ENCODE measurements around the gene MRRF.

Gene MRRF

GRCh38 chr9:122228568-122229484 lies 35.9 kb upstream of the MRRF start, which contains the start of gene LHX6:
TSS of gene LHX6 (minus strand) at chr9:122228957. CDS start at chr9:122228740, 217 bp downstream.
- no peak for DNase-seq

DNA sequence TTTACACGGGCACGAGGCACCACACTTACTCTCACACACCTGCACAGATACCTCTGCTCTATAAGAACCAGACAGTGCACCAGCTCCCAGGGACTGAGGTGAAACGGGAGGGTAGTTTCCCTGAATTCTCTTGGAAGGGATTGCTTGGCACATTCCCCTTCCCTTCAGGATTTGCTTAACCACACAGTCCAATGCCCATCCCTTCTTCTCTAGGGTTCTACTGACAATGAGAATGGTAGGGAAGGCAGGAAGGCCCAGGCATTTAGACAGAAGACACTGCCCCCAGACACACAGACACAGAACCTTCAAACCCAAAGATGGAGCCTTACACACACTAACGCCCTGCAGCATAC lies 35.2 kb upstream of the MRRF start:
- DNase-seq = no peak

DNA sequence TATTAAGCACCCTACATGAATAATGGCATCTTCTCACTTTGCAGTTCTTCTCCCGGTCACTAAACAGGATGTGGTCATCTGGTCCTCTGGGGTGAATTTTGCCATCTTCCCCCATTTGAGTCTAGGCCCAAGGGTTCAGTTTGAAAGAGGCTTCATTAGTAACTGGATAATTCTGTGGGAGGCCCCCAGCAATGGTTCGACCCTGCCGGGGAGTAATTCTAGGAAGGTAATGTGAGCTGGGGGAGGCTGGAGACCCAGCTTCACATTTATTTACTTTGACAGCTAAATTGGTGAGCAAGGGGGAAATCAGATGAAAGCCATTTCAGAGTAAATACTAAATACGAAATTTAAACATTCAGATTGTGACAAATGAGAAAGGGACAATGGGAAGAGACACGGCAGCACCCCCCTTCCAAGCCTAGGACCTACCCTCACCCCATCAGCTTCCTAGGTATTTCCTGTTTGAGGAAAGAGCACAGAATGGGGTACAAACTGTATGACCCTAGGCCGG lies 31.8 kb upstream of the MRRF start:
- DNase-seq = no peak

GRCh38 chr9:122234022-122234748 lies 30.5 kb upstream of the MRRF start:
- no peak for DNase-seq

- DNase-seq = no peak
These were observed 28.0 kb upstream of the MRRF start for GRCh38 chr9:122236681-122237080.

- no peak for DNase-seq
These were observed 25.0 kb upstream of the MRRF start for GRCh38 chr9:122239722-122240121.

DNA sequence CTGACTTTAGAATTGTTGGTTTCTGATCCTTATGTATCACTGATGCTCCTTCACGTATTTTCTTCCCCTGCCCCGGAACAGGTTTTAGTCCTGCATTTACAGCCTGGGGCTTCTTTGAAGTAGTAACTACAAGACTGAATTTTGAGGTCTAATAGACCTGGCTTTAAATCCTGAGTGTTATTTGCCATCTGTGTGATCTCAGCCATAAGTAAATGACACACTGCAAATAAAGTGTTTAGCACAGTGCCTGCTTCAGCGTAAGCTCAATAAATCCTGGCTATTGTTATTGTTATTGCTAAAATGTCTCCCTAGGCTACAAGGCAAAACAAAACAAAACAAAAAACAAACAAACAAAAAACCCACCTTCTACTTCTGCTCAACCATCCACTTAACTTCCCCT lies 20.3 kb upstream of the MRRF start:
- no peak for DNase-seq

DNA sequence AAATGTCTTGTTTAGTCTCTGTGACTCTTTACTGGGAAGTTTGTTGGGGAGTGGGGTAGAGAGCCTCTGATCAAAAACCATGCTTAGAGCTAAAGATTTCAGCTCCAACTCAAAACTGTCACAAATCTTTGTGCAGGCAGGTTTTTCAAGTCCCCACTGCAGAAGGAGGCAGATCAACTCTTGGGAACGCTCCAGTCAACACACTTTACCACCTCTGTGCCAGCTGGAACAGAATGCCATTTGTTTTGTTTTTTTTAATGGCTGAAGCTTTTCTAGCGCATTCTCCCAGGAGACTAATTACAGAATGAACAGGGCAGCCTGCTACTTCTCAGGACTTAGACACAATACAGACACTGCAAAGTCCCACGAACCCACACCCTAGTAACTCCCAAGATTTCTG lies 18.0 kb upstream of the MRRF start:
- DNase-seq = no peak

DNA sequence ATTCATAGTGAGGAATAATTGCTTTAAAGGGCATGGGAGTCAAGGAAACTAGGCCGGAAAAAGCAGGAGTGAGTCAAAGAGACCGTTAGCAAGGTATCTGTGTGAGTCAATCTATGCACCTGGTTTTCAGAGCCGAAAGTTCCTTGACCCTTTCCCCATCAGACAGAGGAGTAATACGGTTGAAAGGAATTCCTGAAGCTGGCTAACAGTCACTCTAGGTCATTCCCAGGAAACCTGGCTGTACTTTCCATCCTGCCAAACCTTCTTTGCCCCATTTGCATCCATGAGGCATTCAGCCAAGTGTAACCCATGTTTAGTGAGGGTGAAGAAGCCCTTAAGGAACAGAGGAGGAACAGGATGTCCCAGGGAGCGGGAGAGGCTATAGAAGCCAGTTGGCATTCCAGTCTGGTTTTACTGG lies 16.2 kb upstream of the MRRF start:
- no peak for DNase-seq

- DNase-seq = no peak
These were observed 13.3 kb upstream of the MRRF start for GRCh38 chr9:122251351-122251750.

DNA sequence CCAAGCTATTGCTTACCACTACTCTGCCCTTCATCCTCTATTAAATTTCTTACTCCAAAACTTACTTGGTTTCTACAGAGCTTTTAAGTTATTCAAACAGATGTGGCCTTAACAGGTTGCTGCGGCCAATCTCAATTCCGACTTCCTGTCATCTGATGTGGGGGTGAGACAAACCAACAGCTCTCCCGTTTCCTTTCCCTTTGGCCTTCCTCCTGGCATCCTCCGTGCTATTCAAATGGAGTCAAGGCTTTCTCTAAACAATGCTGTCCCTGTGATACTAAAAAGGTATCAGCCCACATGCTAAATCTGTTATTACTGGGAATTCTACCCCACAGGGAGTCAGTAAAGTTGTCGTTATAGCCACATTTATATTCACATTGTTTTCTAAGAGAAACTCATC lies 11.9 kb upstream of the MRRF start:
- no peak for DNase-seq

DNA sequence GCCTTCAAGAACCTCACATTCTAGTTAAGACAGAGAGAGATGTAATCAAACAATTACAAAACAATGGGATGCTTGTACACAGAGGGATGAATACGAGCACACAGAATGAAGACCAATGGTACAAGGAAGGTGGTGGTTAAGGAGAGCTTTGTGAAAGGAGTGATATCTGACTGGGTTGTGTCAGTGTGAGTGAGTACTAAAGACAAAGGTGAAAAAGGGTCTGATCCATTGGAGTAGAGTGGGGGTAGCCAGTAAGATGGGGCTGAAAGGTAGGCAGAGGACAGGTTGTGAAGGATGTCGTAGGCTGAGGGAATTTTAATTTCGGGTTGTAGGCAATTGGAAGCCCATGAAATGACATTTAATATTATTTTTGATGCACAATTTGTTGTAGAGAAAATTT lies 9.9 kb upstream of the MRRF start:
- no peak for DNase-seq

DNA sequence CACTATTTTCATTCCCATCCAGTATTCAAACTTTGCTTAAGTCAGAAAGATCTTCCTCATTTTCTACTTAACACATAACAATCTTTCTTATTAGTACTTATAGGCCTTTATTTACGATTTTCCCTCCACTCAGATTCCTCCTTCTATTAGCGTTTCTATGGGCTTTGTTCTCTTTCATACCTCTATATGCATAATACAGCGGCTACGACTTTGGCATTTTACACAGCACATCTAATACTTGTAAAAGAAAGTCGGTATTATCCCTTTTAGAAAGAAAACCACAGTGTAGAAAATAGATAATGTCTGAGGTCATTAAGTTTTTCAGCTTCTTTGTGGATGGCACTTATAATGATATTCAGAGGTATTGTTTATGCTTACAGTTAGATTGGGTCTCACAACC lies 8.5 kb upstream of the MRRF start:
- no peak for DNase-seq

DNA sequence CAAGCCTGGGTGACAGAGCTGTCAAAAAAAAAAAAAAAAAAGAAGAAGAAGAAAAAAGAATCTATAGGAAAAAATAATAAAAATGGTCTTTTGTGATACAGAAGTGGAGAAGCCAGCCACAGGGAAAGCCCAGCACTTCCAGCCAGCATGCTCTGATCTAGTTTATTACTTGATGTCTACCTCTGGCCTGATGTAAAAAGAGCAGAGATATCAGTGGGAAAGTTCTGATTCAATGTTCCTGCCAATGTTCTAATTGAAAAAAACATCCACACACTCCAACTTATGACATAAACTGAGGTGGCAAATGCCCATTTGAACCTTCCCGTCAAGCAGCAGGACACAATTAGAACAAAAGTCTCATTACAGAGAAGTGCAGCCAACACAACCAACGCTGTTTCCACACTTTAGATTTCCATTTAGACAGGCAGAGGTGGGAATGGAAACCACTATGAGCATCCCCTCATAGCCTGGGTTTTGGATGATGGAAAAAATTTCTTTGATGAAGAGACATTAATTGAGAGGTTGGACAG lies 5.7 kb upstream of the MRRF start:
- no peak for DNase-seq

DNA sequence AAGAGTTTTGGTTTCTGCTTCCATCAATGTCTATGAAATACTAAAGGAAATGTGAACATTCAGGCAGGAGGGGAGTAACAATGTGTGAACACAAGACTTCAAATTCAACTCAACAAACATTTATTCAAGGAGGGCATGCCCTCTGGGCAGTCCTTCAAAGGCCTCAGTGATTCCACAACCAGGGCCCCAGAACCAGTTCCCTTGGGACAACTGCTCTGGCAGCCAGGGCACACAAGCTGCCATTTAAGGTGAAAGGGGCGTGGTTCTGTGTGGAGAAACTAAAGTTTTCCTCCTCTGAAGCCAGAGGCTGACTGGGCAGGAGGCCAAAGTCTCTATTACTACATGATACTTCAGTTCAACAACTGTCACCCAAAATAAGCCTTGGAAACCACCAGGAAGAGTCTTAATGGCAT lies 3.2 kb upstream of the MRRF start:
- no peak for DNase-seq

- no peak for DNase-seq
These were observed 2.6 kb upstream of the MRRF start for GRCh38 chr9:122262073-122262472.

DNA sequence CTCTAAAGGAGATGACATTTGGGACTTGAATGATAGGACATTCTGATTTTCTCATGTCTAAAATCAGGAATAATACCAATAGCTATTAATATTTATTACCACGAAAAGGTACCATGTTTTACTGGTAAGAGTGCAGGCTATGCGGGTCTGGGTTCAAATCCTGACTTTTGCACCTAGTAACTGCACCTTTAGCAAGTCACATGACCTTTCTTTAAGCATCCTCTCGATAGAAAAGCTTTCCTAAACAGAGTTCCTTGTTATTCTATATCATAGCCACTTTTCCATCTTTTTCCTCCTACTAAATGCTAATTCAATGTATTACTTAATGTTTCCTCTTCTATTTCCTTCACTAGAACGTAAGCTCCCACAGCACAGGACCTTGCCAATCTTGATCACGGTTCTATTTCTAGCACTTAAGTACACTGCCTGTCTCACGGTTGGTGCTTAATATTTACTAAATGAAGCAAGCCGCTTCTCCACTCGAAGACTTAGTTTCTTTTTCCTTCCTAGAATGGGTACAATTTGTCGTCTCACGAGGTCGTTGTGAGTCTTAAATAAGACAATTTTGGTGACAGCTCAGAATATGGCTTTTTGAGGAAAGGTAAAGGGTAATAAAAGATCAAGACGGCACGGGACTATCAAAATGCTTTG lies 858 bp upstream of the MRRF start:
- DNase-seq = no peak

DNA sequence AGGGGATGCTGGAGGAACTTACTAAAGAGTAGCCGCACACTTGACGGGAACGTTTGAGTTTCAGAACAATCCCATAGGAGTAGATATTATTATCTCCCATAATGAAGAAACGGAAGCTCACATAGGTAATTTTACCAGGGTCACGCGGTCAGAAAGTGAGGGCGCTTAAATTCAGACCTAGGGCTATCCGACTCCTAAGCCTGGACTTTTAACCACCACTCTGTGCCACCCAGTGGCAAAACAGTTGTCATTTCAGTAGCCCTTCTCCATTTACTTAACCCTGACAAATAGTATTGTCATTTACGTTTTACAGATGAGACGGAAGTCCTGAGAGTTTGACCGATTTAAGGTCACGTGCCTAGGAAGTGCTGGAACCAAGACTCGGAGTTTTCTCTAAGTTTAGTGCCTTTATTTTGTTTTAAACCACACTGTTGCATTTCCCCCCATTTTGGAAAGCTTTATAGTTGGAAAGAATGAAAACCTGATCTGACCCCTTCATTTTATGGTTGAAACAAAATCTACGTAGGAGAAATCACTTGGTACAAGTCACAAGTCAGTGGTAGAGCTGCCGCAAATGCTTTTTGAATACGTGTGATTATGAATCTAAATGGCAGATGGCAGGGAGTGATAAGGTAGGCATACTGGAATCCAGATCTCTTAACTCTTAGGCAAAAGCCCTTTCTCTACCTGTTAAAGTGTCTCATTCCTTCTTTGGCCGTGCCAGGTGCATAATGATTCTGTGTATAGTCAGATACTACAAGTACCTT lies 650 bp downstream of the MRRF start:
- DNase-seq = peak; percentile 58

GRCh38 chr9:122268041-122268814 lies 3.5 kb downstream of the MRRF start:
- DNase-seq = no peak

- no peak for DNase-seq
These were observed 9.4 kb downstream of the MRRF start for GRCh38 chr9:122274055-122274454.

DNA sequence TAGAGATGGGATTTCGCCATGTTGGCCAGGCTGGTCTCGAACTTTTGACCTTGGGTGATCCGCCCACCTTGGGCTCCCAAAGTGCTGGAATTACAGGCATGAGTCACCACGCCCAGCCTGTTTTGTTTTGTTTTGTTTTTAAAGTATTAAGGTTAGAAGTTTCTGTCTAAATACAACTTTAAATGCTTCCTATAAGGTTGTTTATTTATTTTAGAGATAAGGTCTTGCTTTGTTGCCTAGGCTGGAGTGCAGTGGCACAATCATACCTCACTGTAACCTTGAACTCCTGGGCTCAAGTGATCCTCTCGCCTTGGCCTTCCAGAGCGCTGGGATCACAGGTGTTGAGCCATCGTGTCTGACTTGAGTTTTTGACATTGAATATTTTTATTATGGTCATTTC lies 11.4 kb downstream of the MRRF start:
- no peak for DNase-seq
